Colonic mucosa (tissue), 4 donors: ENCODE measurements around the gene GH1. TPM values are rescaled to one million over a fixed set of nuclear protein-coding genes. Genes with fewer than 3 reads are reported as not detected.
"Not testable (repeated sequence)": the region's sequence is repeated elsewhere in the genome, so short reads cannot be mapped to it uniquely, and the experiment has no call there.

Experiments
- DNase-seq: peaks from one replicate; pipeline ENCODE4 v3.0.0-alpha.2; 2020
- H3K27ac ChIP-seq: fragments of 200-600 bp; one replicate; pipeline ENCODE4 v1.8.0; 2021
- H3K27me3 ChIP-seq: fragments of 200-600 bp; one replicate; pipeline ENCODE4 v1.8.0; 2021
- H3K36me3 ChIP-seq: fragments of 200-600 bp; one replicate; pipeline ENCODE4 v1.8.0; 2021
- H3K4me1 ChIP-seq: fragments of 200-600 bp; one replicate; pipeline ENCODE4 v1.8.0; 2021; ENCODE audit warnings: mild to moderate bottlenecking
- H3K4me3 ChIP-seq: fragments of 200-600 bp; one replicate; pipeline ENCODE4 v1.8.0; 2021
- H3K9ac ChIP-seq, 2 donors: one replicate each; pipeline ENCODE4 v1.7.0; 2013; ENCODE audit warnings: control low read depth in 2 of 2, low read depth in 2 of 2, low read length in 2 of 2
- H3K9me3 ChIP-seq: fragments of 200-600 bp; one replicate; pipeline ENCODE4 v1.8.0; 2021
- CTCF ChIP-seq: fragments of 200-600 bp; IDR thresholded peaks from one replicate; pipeline ENCODE4 v1.8.0; 2022; ENCODE audit warnings: antibody characterized with exemption, mild to moderate bottlenecking
- intact Hi-C: fragments of 100-400 bp; cut with DNase I; formaldehyde crosslinking; loops from one replicate; pipeline ENCODE4 v1.14.1; 2022
- total RNA-seq, 2 donors: library from RNA; stranded (reverse); fragmentation: NEBNext Ultra II Directional in 1 of 2; extraction: Animal tissue kit (Norgen Biotek cat#: 25700) in 1 of 2; gene quantifications; one replicate each; pipeline ENCODE4 v1.2.1, GENCODE V29; 2021
- donor health status: healthy.
- donor health status: DM: no; HTN: no; CAD: no.
- donor health status: DM: no; HTN: no; CAD: no.

The GH1 gene
- total RNA-seq, 2 donors from 2014 or later, result not detected

GRCh38 chr17:63881935-63882601, 36.6 kb downstream of the GH1 start, which contains the start of gene GH2:
TSS of gene GH2 (minus strand) at chr17:63881944. CDS start at chr17:63881801, 143 bp downstream.
- peak; percentile 38 for TF ChIP-seq CTCF
- Histone ChIP-seq H3K4me1 (no peaks in the 10 kb centered on the region), H3K36me3 (no peaks in the 10 kb centered on the region), H3K27me3 (no peaks in the 10 kb centered on the region), H3K9me3 (no peaks in the 10 kb centered on the region), H3K4me3 (no peak within 1 kb of the TSS), H3K27ac (no peak within 1 kb of the TSS), H3K9ac (no peak within 1 kb of the TSS)
- peak; percentile 38 for DNase-seq
- intact Hi-C loops, result no loop called here

- H3K27ac ChIP-seq, H3K27me3 ChIP-seq, H3K36me3 ChIP-seq, H3K9ac ChIP-seq, H3K4me3 ChIP-seq, H3K4me1 ChIP-seq, H3K9me3 ChIP-seq, intact Hi-C loops, DNase-seq: not testable (repeated sequence)
Measured at GRCh38 chr17:63881337-63881736, 37.3 kb downstream of the GH1 start.

- Histone ChIP-seq H3K9me3 (no peaks in the 10 kb centered on the region), H3K9ac (no peak overlapping the region), H3K4me1 (no peaks in the 10 kb centered on the region), H3K4me3 (no peak overlapping the region), H3K36me3 (no peaks in the 10 kb centered on the region), H3K27me3 (no peaks in the 10 kb centered on the region), H3K27ac (no peak overlapping the region)
- intact Hi-C loops, result no loop called here
- TF ChIP-seq CTCF, result no peak
- no peak for DNase-seq
Measured at GRCh38 chr17:63880706-63881105, 37.9 kb downstream of the GH1 start.

- H3K4me3 ChIP-seq, intact Hi-C loops, H3K9ac ChIP-seq, H3K36me3 ChIP-seq, H3K27ac ChIP-seq, H3K9me3 ChIP-seq, DNase-seq, H3K27me3 ChIP-seq, H3K4me1 ChIP-seq: not testable (repeated sequence)
Measured at GRCh38 chr17:63878413-63878812, 40.2 kb downstream of the GH1 start.

GRCh38 chr17:63874693-63875092, 43.9 kb downstream of the GH1 start:
- H3K4me3 ChIP-seq, H3K27ac ChIP-seq, H3K36me3 ChIP-seq, H3K9ac ChIP-seq, intact Hi-C loops, DNase-seq, H3K9me3 ChIP-seq, H3K4me1 ChIP-seq, H3K27me3 ChIP-seq: not testable (repeated sequence)

GRCh38 chr17:63874061-63874626, 44.5 kb downstream of the GH1 start:
- not testable (repeated sequence) for H3K27me3 ChIP-seq

GRCh38 chr17:63873577-63873976, 45.1 kb downstream of the GH1 start, which contains the start of gene CSH2:
TSS of gene CSH2 (minus strand) at chr17:63873677. CDS start at chr17:63873614, 63 bp downstream.
- H3K4me1 ChIP-seq, H3K9ac ChIP-seq, H3K36me3 ChIP-seq, H3K9me3 ChIP-seq, H3K4me3 ChIP-seq, intact Hi-C loops, H3K27me3 ChIP-seq, H3K27ac ChIP-seq, DNase-seq: not testable (repeated sequence)

More at GRCh38 chr17:63874061-63874626, 44.5 kb downstream of the GH1 start:
- H3K4me3 ChIP-seq, H3K9ac ChIP-seq, H3K4me1 ChIP-seq, H3K27ac ChIP-seq, H3K36me3 ChIP-seq, H3K9me3 ChIP-seq, intact Hi-C loops, DNase-seq: not testable (repeated sequence)

- H3K9ac ChIP-seq, DNase-seq, H3K27me3 ChIP-seq, H3K36me3 ChIP-seq, H3K4me3 ChIP-seq, H3K4me1 ChIP-seq, H3K9me3 ChIP-seq, intact Hi-C loops, H3K27ac ChIP-seq: not testable (repeated sequence)
Measured at GRCh38 chr17:63871646-63872365, 46.8 kb downstream of the GH1 start.

- H3K36me3 ChIP-seq, H3K9me3 ChIP-seq, H3K9ac ChIP-seq, H3K27ac ChIP-seq, H3K27me3 ChIP-seq, H3K4me3 ChIP-seq, DNase-seq, intact Hi-C loops, H3K4me1 ChIP-seq: not testable (repeated sequence)
Measured at GRCh38 chr17:63870292-63870665, 48.4 kb downstream of the GH1 start.

- H3K4me3 ChIP-seq, H3K36me3 ChIP-seq, H3K27me3 ChIP-seq, DNase-seq, H3K27ac ChIP-seq, H3K9me3 ChIP-seq, H3K4me1 ChIP-seq, H3K9ac ChIP-seq, intact Hi-C loops: not testable (repeated sequence)
Measured at GRCh38 chr17:63869491-63870291, 48.9 kb downstream of the GH1 start.
